T-helper 22 cell (primary cell): ENCODE measurements around the gene ACTR1B.
"Not testable (repeated sequence)": the region's sequence is repeated elsewhere in the genome, so short reads cannot be mapped to it uniquely, and the experiment has no call there.

Experiments
- DNase-seq: peaks from one replicate; pipeline ENCODE4 v3.0.0-alpha.2; 2020; ENCODE audit warnings: low read depth

Gene ACTR1B

DNA sequence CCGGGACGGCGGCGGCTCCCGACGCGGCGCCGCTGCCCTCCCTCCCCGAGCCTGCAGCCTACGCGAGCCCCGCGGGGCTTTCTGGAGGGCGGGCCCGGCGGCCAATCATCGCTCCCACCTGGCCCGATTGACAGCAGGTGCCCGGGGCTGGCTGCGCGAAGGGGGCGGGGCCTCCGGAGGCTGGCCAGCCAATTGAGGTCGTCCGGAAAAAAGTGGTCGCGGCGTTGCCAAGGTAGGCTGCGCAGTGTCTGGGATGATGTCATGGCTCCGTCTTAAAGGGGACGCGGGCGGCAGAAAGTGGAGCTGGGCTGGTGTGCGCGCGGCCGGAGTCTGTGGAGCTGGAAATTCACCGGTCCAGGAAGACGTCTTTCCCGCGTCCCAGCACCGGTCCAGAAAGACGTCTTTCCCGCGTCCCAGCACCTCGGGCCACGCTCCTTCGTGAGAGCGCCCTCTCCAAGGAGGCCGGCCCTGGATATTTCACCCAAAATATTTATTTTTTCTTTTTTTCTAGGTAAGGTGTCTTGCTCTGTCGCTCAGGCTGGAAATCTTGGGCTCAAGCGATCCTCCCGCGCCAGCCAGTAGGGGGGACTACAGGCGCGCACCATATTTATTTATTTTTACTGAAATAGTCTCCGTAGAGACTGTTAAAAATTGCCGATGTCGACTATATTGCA lies at the start of gene ACTR1B:
ACTR1B (minus strand) TSS at position 83 of the 674 bp plus-strand sequence. CDS start 154 bp downstream, outside the sequence.
- peak; percentile 97 for DNase-seq

DNA sequence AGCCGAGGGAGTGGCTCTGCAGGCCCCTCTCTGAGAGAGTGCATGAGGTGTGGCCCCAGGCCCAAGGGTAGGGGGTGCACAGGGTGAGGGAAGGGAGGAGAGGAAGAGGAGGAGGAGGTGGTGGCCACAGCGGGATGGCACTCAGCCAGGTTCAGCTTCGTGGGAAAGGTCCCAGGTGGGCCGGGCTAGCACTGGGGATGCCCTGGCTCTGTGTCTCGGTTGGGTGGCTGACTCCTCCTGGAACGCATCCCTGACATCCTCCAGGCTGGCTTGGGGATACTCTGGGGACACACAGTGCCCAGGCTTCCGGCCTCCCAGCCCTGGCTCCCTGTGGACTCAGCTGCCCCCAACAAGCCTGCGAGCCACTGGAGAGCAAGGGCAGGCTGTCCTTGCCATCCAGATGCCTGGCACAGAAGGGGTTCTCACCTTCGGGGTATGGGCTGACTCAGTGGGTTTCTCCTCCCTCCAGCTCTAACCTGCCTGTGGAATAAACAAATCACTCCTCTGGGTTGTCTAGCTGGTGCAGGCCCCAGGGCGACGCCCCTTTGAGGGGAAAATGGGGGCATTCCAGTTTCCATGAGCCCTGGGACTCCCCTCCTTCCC lies 49.0 kb upstream of the ACTR1B start:
- DNase-seq: peak; percentile 48

DNA sequence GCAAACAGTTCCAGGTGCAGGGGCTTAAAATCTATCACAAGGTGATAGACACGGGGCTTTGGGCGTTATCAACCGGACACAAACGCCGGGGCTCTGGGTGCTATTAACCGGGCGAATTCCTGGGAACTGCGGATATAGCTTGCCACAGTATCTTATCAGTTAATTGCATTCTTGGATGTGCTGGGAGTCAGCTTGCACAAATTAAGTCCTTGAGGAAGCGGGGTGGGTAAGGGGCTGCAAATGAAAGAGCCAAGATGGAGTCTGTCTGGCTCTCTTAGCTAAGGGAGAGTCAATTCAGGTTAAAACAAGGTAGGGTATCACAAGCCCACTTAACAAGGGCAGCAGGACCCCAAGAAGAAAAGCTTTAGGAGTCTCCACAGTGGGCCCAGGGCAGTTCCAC lies 48.3 kb upstream of the ACTR1B start:
- not testable (repeated sequence) for DNase-seq

DNA sequence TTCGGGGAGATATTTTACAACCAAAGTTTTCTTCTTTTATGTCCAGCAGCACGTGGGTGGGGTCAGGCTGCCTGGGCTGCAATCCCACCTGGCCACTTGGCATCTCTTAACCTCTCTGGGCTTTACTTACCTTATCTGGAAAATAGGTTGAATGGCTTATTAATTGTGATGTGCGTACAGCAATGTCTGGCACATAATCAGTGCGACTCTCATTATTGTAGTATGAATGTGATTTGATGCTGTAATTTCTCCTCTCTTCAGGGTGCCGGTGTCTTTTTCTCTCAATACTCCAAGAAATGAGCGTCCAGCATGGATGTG lies 47.5 kb upstream of the ACTR1B start:
- no peak for DNase-seq

DNA sequence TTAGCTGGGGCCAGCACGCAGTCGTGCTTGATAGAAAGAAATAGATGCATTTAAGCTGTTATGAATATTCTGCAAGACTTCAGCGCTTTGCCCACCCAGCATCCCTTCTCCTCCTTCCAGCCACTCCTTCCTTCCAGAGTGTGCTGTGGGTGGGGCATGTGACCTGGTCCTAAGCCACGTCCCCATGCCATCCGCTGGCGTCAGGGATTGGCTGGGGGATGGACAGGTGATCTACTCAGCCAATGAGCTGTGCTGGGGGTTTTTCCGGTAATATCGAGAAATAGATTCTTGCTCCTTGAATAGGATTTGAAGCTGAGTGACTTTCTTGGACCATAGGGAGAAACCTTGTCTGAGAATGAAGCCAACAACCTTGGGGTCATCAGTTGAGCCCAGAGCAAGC lies 44.8 kb upstream of the ACTR1B start:
- no peak for DNase-seq

DNA sequence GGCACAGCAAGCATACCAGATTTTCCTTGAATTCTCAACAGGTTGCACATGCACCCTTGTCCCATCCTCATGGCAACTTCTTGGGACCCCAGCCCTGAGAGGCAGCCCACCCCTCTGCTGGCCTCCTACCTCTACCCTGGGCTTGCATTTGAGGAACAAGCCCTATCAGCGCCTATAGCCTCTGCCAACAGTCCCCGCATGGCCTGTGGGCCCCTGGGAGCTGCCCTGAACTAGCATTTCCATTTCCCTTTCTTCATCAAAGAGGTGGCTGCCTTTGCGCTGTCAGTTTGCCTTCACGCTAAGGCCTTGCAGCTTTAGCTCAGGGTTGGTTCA lies 44.2 kb upstream of the ACTR1B start:
- no peak for DNase-seq

DNA sequence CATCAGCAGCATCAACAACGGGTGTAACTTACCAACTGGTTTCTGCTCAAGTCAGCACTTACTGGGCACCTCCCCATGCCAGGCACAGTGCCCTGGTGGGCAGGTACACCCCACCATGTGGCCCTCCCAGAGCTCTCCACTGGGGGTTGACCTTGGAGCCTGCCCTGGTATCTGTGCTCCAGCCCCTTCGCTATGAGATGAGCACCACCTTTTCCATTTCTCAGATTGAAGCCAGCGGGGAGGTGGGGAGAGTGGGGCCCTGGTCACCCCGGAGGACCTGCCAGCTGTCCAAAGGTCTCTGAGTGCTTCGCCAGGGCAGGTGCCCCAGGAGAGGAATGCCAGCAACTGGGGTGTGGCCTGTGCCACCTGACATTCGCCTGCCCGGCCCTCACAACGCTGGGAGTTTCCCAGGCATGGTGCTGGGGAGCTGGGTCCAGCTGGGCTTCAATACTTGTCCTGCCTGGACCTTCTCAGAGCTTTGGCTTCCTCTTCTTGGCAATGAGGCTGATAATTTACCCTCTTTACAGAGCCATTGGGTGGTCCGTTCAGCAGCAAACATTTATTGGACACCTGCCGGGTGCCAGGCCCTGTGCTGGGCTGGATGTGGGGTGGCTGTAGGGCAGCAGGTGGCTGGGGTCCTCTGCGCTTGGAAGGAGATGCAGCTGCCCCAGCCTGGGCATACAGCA lies 43.7 kb upstream of the ACTR1B start:
- DNase-seq: no peak

DNA sequence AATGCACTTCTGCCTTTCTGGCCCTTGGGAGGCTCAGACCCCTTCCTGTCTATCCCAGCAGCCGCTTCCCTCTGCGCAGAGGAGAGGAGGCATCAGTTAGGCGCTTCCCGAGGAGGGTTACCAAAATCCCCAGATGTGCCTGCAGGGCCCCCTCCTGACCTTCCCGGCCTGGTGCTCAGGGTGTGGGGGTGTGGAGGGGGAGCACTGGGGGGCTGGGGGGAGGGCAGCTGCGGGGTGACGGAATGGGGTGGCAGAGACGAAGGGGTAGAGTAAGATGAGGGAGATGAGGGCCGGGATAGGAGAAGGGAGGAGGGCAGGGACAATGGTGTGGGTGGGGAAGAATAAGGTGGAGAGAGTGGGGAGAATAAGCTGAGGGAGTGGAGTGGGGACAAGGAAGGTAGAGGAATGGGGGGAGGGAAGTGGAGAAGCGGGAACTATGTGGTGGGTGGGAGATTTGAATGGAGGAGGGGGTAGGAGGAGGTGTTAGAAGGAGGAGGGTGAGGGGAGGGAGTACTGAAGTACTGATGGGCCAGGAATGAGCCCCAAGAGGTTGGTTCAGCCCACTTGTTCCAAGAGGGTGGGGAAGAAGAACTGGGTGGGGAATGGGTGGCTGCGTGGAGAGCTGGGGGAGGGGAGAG lies 43.0 kb upstream of the ACTR1B start:
- no peak for DNase-seq

DNA sequence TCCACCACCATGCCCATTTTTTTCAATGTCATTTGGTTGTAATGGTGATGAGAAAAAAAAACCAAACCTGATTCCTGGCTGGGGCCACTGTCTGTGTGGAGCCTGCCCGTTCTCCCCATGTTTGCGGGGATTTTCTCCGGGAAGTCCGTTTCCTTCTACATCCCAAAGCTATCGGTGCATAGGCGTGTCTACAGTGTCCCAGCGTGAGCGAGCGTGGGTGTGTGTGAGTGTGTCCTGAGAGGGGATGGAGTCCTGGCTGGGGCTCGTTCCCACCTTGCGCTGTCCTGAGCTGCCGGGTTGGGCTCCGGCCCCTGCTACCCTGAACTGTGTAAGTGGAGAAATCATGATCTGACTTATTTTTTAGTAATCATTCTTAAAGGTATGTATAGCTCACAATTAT lies 42.3 kb upstream of the ACTR1B start:
- DNase-seq: no peak

DNA sequence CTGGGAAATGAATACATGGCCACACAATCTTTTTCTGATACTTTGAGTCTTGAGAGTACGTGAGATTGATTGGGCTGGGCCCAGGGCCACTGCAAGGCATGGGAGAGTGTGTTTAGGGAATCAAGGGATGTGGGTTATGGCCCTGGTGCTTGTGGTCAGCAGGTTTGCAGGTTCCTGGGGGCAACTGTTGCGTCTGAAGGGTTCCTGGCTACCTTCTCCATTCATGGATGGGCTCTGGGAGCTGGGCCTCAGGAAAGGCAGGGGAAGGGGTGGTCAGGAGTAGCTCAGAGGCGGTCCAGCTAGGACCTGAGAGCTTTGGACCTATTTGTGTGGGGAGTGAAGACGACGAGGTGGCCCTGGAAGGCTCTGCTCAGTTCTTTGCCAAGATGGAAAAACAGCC lies 41.1 kb upstream of the ACTR1B start:
- DNase-seq: no peak

DNA sequence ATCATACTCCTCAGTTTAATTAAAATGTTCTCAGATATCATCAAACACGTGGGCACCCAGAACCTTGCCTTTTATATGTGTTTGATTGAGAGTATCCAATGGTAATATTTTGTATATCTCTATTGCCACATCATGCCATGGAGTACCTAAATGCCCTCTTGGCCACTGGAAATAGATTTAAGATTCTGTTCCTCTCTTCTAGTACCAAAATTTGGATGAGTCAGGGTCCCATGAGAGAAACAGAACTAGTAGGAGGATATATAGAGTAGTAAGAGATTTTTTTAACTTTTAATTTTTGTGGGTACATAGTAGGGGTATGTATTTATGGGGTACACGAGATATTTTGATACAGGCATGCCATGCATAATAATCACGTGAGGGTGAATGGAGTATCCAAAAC lies 39.9 kb upstream of the ACTR1B start:
- DNase-seq: no peak

DNA sequence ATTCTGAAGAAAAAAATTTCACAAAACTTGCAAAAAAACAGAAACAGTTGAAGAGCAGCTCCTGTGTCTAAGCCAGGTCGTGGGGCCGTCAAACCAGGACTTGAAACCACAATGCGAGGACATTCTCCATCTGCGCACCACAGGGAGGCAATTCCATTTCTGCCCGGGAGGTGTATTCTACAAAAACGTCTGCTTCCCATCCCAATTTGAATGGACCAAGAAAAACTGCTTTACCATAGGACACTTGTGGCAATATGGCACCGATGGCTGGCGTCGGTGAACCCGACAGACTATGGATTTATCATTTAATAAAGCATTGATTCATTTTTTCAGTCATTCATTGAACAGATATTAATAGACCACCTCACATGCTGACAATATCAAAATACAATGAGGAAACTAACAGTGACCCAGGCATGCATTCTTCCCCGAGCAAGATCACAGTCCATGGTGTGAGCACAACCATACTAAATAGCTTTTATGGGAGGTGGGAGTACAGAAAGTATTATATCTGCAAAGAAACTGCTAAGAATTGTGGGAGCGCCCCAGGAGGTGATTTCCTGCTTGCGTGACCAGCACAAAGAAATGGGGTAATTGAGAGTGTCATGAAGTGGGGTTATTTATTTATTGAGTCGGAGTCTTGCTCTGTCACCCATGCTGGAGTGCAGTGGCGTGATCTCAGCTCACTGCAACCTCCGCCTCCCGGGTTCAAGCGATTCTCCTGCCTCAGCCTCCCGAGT lies 39.1 kb upstream of the ACTR1B start:
- DNase-seq: no peak

DNA sequence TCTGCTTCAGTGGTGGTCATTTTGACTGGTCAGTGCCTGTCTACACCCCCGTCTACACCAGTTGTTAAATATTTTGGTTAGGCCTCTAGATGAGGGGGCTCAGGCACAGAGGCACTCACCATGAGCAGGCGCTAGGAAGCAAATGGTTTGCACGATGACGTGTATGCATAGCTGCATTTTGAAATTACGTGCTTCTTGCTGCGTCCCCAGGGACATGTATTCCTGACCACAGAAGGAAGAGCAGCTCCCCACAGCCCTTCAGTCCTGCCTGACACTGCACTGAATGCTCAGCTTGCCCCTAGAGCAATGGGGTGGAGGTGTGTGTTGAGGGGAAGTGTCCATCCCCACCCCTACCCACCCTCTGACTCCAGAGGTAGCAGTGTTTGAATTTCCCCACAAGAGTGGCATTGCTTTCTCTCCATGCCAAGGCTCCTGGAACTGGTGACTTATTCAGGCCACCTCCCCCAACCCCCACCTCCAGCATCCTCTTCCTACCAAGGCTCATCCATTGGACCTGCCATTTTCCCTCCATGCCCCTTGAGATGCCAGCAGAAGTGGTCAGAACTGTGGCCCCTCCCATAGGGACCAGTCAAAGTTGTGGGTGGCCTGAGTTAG lies 38.1 kb upstream of the ACTR1B start:
- DNase-seq: no peak

DNA sequence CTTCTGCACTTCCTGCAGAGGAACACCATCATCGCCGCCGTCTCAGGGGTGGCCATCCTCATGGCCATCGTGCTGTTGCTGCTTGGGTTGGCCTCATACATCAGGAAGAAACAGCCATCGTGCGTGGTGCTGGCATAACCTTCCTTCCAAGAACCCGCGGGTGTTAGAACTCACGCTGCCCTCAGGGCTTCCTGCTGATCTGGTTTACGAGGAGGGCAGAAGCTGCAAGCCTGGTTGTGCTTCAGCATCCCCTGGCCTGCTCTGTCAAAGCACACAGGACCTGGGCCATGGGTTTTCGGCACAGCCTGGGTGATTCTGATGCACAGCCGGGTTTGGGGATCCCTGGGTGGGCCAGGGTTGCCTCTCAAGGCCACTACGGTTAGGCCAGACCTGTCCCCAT lies 37.3 kb upstream of the ACTR1B start:
- DNase-seq: no peak

DNA sequence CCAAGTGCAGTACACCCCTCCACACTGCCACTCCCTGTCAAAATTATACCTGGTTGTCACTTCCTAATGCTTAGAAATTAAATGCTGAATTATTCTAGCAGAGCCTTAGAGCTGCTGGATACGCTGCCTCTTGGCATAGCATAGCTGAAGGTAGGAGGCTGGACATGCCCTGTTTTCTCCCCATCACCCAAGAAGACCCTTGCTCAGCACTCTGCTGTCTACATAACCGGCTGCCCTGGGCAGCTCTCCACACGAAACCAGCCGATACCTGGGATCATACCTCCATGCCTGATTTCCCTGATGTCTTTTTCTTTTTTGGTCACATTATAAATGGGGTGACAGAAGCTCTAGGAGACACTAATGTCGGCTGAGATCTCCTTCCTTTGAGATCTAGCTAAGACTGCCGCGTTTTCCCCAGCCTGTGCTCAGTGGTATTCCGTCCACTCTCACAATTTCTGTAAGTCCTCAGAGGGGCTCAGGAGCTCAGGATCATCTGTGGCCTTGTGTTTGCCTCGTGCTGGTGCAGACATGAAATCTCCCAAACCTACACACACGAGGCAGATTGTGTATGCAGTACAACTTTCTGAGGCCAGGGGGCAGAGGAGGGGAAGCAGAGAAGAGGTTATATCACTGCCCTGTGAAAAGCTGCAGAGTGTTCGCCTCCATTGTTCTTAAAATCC lies 36.1 kb upstream of the ACTR1B start:
- no peak for DNase-seq

DNA sequence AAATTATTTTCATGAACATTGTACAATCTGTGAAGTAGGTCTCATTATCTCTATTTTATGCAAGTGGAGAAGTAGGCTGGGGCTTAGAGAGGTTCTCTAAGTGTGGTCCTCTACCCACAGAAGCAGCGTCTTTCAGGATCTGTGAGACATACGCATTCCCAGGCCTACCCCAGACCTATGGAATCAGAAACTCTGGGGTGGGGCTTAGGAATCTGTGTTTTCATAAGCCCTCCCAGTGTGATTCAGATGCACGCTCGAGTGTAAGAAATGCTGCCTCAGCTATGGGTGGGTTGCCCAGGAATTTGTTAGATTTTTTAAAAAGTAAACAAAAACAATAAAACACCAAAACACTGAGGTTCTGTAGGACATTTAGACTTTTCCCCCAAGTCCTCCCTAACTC lies 34.7 kb upstream of the ACTR1B start:
- no peak for DNase-seq

DNA sequence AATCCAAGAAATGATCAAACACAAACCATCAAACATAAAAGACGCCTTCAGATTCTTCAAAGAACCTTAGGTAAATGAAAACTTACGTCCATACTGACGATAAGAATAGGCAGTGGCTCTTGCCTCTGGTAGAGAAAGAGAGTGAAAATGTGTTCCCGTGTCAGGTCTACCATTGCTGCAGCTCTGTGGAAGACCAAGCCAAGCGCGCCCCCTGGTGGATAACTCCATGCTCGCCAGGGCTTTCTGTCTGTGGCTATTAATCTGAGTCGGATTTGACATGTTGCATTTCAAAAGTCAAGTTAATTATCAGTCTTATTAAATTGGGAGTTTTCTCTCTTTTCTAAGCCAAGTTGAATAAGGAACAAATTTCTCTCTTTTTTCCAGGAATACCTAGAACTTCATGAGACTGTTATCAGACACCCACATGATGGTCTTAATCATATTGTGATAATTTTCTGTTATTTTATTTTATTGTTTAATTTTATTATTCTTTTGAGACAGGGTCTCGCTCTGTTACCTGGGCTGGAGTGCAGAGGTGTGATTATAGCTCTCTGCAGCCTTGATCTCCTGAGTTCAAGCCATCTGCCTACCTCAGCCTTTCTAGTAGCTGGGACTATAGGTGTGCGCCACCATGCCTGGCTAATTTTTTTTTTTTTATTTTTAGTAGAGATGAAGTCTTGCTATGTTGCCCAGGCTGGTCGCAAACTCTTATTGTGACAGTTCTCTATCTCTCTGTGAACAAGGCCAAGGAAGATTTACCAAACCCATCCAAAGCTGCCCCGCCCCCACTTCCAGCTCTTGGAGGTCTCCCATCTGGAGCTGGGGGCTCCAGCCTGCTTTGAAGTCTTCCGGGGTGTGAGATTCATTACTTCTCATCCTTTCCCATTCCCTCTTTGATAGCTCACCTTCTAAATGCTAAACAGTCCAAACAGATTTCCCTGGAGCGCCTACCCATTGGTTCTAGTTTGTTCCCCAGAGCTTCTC lies 33.7 kb upstream of the ACTR1B start:
- DNase-seq: peak; percentile 72

DNA sequence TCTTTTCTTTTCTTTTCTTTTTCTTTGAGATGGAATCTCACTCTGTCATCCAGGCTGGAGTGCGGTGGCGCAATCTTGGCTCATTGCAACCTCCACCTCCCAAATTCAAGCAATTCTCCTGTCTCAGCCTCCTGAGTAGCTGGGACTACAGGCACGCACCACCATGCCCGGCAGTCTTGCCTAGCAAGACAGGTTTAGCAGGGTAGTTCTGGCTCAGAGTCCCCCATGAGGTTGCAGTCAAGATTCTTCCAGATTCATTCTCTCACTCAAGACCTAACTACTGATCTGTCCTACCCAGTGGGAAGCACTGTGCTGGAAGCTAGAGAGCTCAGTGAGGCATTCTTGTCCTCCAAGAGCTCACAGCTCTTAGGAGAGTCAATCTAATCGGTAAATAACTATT lies 31.9 kb upstream of the ACTR1B start:
- DNase-seq: no peak

DNA sequence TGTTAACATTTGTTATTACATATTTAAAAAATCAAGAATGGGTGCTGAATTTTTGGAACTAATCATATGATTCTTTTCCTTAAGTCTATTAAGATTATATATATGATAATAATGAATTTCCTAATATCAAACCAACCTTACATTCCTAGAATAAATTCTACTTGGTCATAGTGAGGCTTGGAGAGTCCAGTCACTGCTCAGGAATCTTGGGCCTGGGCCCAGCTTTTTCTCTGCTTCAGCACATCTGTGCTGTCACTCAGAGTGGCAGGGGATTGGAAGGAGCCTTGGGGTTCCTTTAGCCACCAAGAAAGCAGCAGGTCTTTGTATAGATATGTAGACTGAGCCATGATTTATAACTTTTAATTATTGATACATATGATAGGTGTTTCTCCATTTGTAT lies 29.6 kb upstream of the ACTR1B start:
- DNase-seq: no peak

DNA sequence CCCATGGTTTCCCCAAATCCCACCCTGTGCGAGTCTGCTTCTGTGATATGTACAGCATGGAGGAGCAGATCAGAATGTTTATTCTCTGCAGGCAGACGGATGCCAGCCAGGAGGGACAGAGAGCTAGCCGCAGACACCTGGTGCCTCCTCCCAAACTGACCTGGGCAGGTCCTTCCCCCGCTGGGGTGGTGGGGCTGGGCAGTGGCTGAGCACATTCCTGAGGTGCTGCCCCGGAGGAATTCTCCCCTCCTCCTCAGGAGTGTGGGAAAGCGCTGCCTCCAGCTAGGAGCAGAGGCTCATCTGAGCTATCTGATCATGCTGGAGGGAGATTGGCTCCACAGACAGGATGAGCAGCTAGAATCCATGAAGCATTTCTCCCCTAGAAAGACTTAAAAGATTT lies 27.3 kb upstream of the ACTR1B start:
- DNase-seq: no peak
